SK-N-MC (cell line): ENCODE results near the gene SNX17.

Experiments
- EZH2 ChIP-seq: fragments of 200-600 bp; sonication (generic); IDR thresholded peaks from one replicate; pipeline ENCODE4 v1.6.1; 2017; ENCODE audit warnings: antibody characterized with exemption
- FOXP2 ChIP-seq: optimal IDR thresholded peaks from 2 replicates; pipeline ENCODE3; 2011; ENCODE audit warnings: mild to moderate bottlenecking, moderate library complexity; ENCODE audit not compliant: insufficient read depth; ENCODE audit errors: extremely low read length, control extremely low read depth
- POLR2AphosphoS5 ChIP-seq: IDR thresholded peaks from 2 replicates; pipeline ENCODE4 v1.6.1; 2012; ENCODE audit warnings: mild to moderate bottlenecking, low read depth, low read length, borderline replicate concordance

DNA sequence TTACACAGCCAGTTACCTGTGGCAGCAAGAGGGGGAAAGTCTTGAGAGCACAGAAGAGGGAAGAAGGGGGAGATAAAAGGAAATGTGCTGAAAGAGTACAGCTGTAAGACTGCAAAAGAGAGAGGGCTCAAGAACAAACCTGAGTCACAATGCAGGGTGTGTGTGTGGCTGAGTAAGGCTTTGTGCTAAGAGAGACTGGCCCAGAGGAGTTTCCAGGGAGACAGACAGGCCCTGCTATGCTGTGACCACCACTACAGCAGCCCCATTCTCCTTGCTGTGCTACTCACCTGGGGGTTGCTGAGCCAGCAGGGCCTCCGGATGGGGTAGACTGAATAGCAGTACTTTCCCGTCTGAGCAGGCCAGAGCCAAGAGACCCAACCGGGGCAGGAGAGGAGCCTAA, 35.1 kb upstream of the SNX17 start:
- TF ChIP-seq EZH2 (no peak), POLR2AphosphoS5 (no peak), FOXP2 (no peak)
